ENCODE measurements around the gene CALU.

DNA sequence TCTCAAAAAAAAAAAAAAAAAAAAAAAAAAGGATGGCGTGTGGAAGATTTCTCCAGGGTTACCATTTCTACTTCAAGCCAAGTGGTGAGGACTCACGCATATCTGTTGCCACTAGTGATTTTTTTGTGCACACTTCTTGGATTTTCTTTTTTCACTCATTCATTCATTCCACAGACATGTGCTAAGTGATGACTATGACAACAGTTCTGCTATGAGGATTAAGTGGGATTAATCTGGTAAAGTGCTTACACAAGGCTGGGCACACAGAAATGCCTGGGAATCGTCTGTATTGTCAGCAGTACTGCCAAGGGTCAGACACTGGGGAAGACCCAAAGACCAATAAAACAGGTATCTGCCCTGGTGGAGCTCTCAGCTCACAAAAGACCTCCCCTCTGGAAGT lies 42.7 kb downstream of the CALU start:
- TF ChIP-seq CTCF (IDR thresholded peaks at IDR 0.05 in 8 of 11, conservative IDR thresholded peaks at IDR 0.05 in 3 of 11) (no peak), POLR2AphosphoS5 (IDR thresholded peaks at IDR 0.05) (no peak)

All from spleen (tissue), 7 donors.